Cardiac fibroblast (primary cell): Measurements from ENCODE around the gene NLRP4.
"Not testable (repeated sequence)": the region's sequence is repeated elsewhere in the genome, so short reads cannot be mapped to it uniquely, and the experiment has no call there.

ENCODE experiments used
- DNase-seq, 2 donors: peaks; one replicate each; pipeline versions ENCODE4 v3.0.0 to v3.0.0-alpha.2; 2010; ENCODE audit warnings: low read depth in 2 of 2
- H3K4me3 ChIP-seq, 2 donors: replicated peaks in 1 of 2; 1 replicate in 1 of 2; 2 replicates in 1 of 2; pipeline ENCODE4 v1.5.1; 2011; ENCODE audit warnings: low read depth in 2 of 2, low read length in 2 of 2, mild to moderate bottlenecking in 2 of 2, moderate library complexity in 1 of 2
- TF ChIP-seq, protein P1 (sequence below): IDR thresholded peaks from one replicate; pipeline ENCODE4 v1.5.1; 2011; ENCODE audit warnings: low read depth, mild to moderate bottlenecking, low read length, inconsistent platforms

Gene NLRP4

DNA sequence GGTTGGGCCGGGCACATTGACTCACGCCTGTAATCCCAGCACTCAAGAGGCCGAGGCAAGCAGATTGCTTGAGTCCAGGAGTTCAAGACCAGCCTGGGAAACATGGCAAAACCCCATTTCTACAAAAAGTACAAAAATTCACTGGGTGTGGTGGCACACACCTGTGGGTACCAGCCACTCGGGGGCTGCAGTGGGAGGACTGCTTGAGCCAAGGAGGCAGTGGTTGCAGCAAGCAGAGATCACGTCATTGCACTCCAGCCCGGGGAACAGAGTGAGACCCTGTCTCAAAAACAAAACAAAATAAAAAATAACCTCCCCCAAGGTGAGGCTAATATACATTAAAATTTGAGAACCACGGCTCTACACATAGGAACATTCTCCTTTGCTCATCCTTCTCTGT lies 70.9 kb downstream of the NLRP4 start:
- TF ChIP-seq, protein P1, sequence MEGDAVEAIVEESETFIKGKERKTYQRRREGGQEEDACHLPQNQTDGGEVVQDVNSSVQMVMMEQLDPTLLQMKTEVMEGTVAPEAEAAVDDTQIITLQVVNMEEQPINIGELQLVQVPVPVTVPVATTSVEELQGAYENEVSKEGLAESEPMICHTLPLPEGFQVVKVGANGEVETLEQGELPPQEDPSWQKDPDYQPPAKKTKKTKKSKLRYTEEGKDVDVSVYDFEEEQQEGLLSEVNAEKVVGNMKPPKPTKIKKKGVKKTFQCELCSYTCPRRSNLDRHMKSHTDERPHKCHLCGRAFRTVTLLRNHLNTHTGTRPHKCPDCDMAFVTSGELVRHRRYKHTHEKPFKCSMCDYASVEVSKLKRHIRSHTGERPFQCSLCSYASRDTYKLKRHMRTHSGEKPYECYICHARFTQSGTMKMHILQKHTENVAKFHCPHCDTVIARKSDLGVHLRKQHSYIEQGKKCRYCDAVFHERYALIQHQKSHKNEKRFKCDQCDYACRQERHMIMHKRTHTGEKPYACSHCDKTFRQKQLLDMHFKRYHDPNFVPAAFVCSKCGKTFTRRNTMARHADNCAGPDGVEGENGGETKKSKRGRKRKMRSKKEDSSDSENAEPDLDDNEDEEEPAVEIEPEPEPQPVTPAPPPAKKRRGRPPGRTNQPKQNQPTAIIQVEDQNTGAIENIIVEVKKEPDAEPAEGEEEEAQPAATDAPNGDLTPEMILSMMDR, result no peak
- no peak for DNase-seq
- no peak overlapping the region for H3K4me3 ChIP-seq

DNA sequence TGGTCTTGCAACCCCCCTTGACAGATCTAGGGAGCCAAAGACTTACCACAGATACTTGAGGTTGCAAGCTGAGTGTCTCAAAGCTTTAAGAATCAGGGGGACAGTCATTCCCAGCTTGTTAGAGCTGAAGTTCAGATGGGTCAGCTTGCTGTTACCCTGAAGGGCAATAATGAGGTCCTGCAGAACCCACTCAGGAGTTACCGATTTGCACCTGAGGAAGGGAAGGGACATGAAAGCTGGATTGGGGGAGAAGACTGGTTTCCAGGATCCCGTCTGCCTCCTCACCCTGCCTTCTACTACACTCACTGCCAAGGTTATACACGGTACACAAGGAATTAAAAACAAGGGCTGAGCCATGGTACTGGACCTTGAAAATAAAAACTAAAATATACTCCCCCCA lies 71.4 kb downstream of the NLRP4 start:
- no peak for DNase-seq
- TF ChIP-seq, protein P1, result no peak
- no peak overlapping the region for H3K4me3 ChIP-seq

DNA sequence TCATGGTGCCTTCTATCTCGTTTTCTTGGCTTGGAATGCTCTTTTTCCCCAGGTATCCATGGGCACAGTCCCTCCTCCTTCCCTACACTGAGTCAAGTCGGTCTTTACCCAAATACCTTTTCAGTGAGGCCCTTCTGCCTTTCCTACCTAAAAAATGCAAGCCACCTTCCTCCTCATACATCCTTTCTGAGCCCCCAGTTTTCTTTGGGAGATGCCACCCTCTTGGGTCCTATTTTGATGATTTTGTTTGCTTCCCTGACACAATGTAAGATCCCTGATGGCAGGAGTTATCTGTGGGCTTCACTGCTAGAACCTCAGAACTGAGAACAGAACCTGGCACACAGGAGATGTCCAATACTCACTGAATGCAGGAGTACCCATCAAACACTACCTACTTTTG lies 73.5 kb downstream of the NLRP4 start:
- no peak for DNase-seq
- TF ChIP-seq, protein P1, result no peak
- H3K4me3 ChIP-seq, result no peak overlapping the region

DNA sequence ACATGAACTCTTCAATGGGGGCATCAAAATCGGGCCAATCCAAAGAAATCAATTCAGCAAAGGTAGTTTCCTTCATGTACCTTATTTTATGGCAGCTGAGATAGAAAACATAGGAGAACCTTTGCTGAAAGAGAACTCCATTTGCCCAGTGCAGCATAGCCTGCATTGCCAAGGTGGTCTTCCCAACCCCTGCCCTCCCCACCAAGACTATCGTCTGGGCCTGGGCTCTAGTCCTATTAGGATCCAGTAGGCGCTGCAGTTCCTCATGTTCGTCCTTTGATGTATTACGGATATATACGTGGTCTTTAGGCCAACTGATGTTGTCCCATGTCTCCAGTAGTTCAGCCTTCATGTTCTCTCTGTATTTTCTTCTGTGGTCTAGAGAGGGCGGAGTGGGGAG lies 76.6 kb downstream of the NLRP4 start:
- TF ChIP-seq, protein P1, result no peak
- no peak overlapping the region for H3K4me3 ChIP-seq
- no peak for DNase-seq

DNA sequence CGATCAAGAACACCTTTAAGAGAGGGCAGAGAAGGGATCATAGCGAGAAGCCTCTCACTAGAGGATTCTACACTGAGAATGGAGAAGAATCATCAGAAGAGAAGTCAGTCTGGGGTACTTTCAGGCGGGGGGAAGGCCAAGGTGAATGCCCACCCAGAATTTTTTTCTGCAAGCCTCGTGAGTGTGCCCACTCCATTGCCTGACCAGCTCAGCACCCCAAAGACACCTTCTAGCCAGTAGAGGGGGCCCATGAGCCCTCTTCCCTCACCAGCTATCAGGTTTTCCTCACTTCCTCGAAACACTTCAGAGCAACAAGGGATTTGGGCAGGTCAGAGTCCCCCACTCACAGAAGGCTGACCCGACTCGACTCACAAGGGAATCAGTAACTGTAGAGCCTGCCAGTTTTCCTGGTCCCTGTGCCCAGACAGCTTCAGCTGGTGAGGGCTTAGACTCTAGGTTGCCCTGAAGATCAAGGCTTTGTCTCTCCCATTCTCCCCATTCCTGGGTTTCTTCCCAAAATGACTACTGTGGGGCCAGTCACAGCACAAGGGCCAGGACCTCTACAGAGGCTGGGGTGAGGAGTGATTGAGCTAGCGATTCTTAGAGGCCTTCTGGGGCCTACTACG lies 77.4 kb downstream of the NLRP4 start:
- no peak for DNase-seq
- TF ChIP-seq, protein P1, result peak; percentile 8
- no peak overlapping the region for H3K4me3 ChIP-seq

DNA sequence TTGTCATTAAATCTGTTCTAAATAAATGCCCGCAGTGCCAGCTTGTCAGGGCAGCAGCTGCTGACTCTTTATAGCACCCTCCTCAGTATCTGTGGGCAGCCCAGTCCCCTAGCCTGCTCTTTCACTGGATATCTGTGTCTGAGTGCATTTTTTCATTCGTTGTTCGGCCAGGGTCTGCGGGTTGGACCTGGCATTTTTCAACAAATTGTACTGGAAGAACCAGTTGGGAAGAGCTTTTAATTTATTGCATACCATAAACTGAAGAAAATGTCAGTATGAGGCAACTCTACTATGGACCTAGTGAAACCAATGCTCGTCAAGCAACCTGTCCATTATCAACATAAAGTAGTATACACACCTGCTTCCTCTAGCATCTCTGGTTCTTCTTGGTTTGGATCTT lies 87.2 kb downstream of the NLRP4 start:
- no peak overlapping the region for H3K4me3 ChIP-seq
- no peak for DNase-seq
- TF ChIP-seq, protein P1, result no peak

DNA sequence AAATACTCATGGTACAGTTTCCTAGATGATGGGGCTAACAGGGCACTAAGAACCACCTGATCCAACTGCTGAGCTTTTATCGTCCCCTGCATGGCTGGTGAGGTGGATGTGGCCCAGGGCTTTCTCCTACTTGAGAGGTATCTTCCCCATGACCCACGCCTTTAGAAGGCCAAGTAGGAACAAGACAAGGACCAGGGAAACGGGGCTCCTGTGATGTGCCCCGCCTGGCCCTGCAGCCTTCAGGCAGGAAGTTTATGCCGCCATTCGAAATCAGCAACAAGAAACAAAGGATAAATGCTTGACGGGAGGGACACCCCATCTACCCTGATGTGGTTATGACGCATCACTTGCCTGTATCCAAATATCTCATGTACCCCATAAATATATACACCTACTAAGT lies 91.7 kb downstream of the NLRP4 start:
- TF ChIP-seq, protein P1, result no peak
- DNase-seq, result no peak
- no peak overlapping the region for H3K4me3 ChIP-seq

DNA sequence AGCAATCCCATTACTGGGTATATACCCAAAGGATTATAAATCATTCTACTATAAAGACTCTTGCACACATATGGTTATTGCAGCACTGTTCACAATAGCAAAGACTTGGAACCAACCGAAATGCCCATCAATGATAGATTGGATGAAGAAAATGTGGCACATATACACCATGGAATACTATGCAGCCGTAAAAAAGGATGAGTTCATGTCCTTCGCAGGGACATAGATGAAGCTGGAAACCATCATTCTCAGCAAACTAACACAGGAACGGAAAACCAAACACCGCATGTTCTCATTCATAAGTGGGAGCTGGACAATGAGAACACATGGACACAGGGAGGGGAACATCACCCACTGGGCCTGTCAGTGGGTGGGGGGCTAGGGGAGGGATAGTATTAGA lies 92.9 kb downstream of the NLRP4 start:
- DNase-seq, H3K4me3 ChIP-seq: not testable (repeated sequence)
